Progenitor cell of endocrine pancreas (in vitro differentiated cells): ENCODE data around the gene TTC28. TPM values are rescaled to one million over a fixed set of nuclear protein-coding genes. Genes with fewer than 3 reads are reported as not detected.
"Not testable (repeated sequence)": the region's sequence is repeated elsewhere in the genome, so short reads cannot be mapped to it uniquely, and the experiment has no call there.

Experiments used
- DNase-seq: peaks from one replicate; pipeline ENCODE4 v3.0.0; 2021; ENCODE audit warnings: low spot score; ENCODE audit not compliant: unreplicated experiment
- H3K27ac Mint-ChIP-seq: 2 replicates; pipeline ENCODE4 v1.8.0; 2021; ENCODE audit warnings: mild to moderate bottlenecking, moderate library complexity, mixed read lengths
- H3K27me3 Mint-ChIP-seq: 2 replicates; pipeline ENCODE4 v1.8.0; 2021; ENCODE audit warnings: mixed read lengths
- H3K36me3 Mint-ChIP-seq: 2 replicates; pipeline ENCODE4 v1.8.0; 2022; ENCODE audit warnings: mixed read lengths; ENCODE audit not compliant: insufficient read depth
- H3K4me1 Mint-ChIP-seq: 2 replicates; pipeline ENCODE4 v1.8.0; 2021; ENCODE audit warnings: low read depth, mixed read lengths
- H3K4me3 Mint-ChIP-seq: 2 replicates; pipeline ENCODE4 v1.8.0; 2021; ENCODE audit warnings: low read depth, mild to moderate bottlenecking, moderate library complexity, mixed read lengths
- H3K9me3 Mint-ChIP-seq: 2 replicates; pipeline ENCODE4 v1.8.0; 2021; ENCODE audit warnings: low read depth, mixed read lengths
- CTCF ChIP-seq: fragments of 200-600 bp; sonication (generic); IDR thresholded peaks from one replicate; pipeline ENCODE4 v1.5.0; 2021; ENCODE audit warnings: antibody characterized with exemption, mild to moderate bottlenecking; ENCODE audit not compliant: unreplicated experiment
- total RNA-seq: library from RNA; stranded (reverse); gene quantifications from 2 replicates; pipeline ENCODE4 v1.2.1, GENCODE V29; 2021

The TTC28 gene
- total RNA-seq, 1 donor from 2014 or later, result 35.2 TPM

GRCh38 chr22:28542980-28543621 is 136.5 kb downstream of the TTC28 start:
- Mint-ChIP-seq H3K27ac (no peak overlapping the region), H3K9me3 (peaks cover 11% of the 10 kb centered on the region), H3K36me3 (peaks cover 6% of the 10 kb centered on the region), H3K27me3 (no peaks in the 10 kb centered on the region), H3K4me3 (no peak overlapping the region), H3K4me1 (no peaks in the 10 kb centered on the region)
- DNase-seq, result no peak
- TF ChIP-seq CTCF, result no peak

- Mint-ChIP-seq H3K36me3 (peaks cover 7% of the 10 kb centered on the region), H3K4me3 (no peak overlapping the region), H3K27me3 (no peaks in the 10 kb centered on the region), H3K4me1 (no peaks in the 10 kb centered on the region), H3K9me3 (peaks cover 14% of the 10 kb centered on the region), H3K27ac (no peak overlapping the region)
- no peak for TF ChIP-seq CTCF
- DNase-seq, result no peak
Measured at GRCh38 chr22:28541137-28541536, 138.5 kb downstream of the TTC28 start.

GRCh38 chr22:28538922-28539321 is 140.7 kb downstream of the TTC28 start:
- peaks cover 16% of the 10 kb centered on the region for H3K9me3 Mint-ChIP-seq
- H3K4me3 Mint-ChIP-seq, result no peak overlapping the region
- no peaks in the 10 kb centered on the region for H3K27me3 Mint-ChIP-seq
- peak overlapping the region; percentile 21 for H3K27ac Mint-ChIP-seq
- no peak for TF ChIP-seq CTCF
- no peaks in the 10 kb centered on the region for H3K4me1 Mint-ChIP-seq
- H3K36me3 Mint-ChIP-seq, result peaks cover 11% of the 10 kb centered on the region
- DNase-seq, result no peak

DNA sequence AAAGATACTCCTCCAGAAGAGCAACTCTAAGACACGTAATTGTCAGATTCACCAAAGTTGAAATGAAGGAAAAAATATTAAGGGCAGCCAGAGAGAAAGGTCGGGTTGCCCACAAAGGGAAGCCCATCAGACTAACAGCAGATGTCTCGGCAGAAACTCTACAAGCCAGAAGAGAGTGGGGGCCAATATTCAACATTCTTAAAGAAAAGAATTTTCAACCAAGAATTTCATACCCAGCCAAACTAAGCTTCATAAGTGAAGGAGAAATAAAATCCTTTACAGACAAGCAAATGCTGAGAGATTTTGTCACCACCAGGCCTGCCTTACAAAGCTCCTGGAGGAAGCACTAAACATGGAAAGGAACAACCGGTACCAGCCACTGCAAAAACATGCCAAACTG is 149.1 kb downstream of the TTC28 start:
- H3K4me1 Mint-ChIP-seq, H3K27ac Mint-ChIP-seq, H3K27me3 Mint-ChIP-seq, H3K4me3 Mint-ChIP-seq, DNase-seq: not testable (repeated sequence)
- Mint-ChIP-seq H3K36me3 (peaks cover 24% of the 10 kb centered on the region), H3K9me3 (peaks cover 27% of the 10 kb centered on the region)

GRCh38 chr22:28529144-28529543 is 150.5 kb downstream of the TTC28 start:
- H3K9me3 Mint-ChIP-seq, result peaks cover 27% of the 10 kb centered on the region
- H3K27ac Mint-ChIP-seq, DNase-seq, H3K27me3 Mint-ChIP-seq, H3K4me1 Mint-ChIP-seq, H3K4me3 Mint-ChIP-seq: not testable (repeated sequence)
- H3K36me3 Mint-ChIP-seq, result peaks cover 22% of the 10 kb centered on the region

DNA sequence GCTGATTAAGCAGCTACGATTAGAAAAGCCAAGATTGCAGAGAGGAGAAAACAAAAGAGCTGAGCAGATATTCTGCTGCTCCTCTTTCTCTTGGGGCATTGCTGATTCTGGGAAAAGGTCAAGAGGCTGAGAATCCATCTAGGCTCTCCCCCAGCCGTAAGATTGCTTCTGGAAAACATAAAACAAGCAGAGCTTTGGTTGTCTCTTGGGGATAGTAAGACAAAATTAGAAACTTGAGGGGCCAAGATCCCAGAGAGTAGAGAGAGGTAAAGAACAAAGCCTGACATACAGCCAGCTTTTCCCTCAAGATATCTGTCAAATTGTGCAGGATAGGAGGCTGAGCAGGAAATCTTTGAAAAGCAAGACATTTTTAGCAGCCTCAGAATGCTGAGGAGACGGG is 158.2 kb downstream of the TTC28 start:
- no peaks in the 10 kb centered on the region for H3K9me3 Mint-ChIP-seq
- no peak for TF ChIP-seq CTCF
- H3K4me1 Mint-ChIP-seq, result no peaks in the 10 kb centered on the region
- H3K27ac Mint-ChIP-seq, result no peak overlapping the region
- H3K4me3 Mint-ChIP-seq, result no peak overlapping the region
- DNase-seq, result no peak
- H3K36me3 Mint-ChIP-seq, result no peaks in the 10 kb centered on the region
- H3K27me3 Mint-ChIP-seq, result no peaks in the 10 kb centered on the region
